Chondrocyte (in vitro differentiated cells): ENCODE data around the gene CDK2AP2. TPM values are rescaled to one million over a fixed set of nuclear protein-coding genes. Genes with fewer than 3 reads are reported as not detected.
A peak's percentile ranks its signal among the peaks of the same experiment; 100 is the strongest.

ENCODE experiments used
- DNase-seq: peaks from one replicate; pipeline ENCODE4 v3.0.0; 2021; ENCODE audit warnings: mixed read lengths, low spot score
- H3K27ac Mint-ChIP-seq: one replicate; pipeline ENCODE4 v1.8.0; 2021; ENCODE audit warnings: mild to moderate bottlenecking, moderate library complexity, mixed read lengths; ENCODE audit not compliant: unreplicated experiment
- H3K27me3 Mint-ChIP-seq: 2 replicates; pipeline ENCODE4 v1.8.0; 2021; ENCODE audit warnings: low read depth, mixed read lengths
- H3K36me3 Mint-ChIP-seq: 2 replicates; pipeline ENCODE4 v1.8.0; 2021; ENCODE audit warnings: low read depth, mixed read lengths
- H3K4me1 Mint-ChIP-seq: 2 replicates; pipeline ENCODE4 v1.8.0; 2021; ENCODE audit warnings: low read depth, mild to moderate bottlenecking, mixed read lengths
- H3K4me3 Mint-ChIP-seq: one replicate; pipeline ENCODE4 v1.8.0; 2021; ENCODE audit warnings: mild to moderate bottlenecking, moderate library complexity, mixed read lengths; ENCODE audit not compliant: unreplicated experiment
- H3K9me3 Mint-ChIP-seq: 2 replicates; pipeline ENCODE4 v1.8.0; 2021; ENCODE audit warnings: low read depth, mixed read lengths
- total RNA-seq: library from RNA; stranded (reverse); gene quantifications from 3 replicates; pipeline ENCODE4 v1.2.1, GENCODE V29; 2021
- TF ChIP-seq, protein P1 (sequence below): fragments of 200-600 bp; sonication (generic); IDR thresholded peaks from 2 replicates; pipeline ENCODE4 v1.5.0; 2021; ENCODE audit warnings: antibody characterized with exemption, mild to moderate bottlenecking, moderate library complexity

CDK2AP2 gene
- total RNA-seq, 1 donor from 2014 or later, result 42.5 TPM

DNA sequence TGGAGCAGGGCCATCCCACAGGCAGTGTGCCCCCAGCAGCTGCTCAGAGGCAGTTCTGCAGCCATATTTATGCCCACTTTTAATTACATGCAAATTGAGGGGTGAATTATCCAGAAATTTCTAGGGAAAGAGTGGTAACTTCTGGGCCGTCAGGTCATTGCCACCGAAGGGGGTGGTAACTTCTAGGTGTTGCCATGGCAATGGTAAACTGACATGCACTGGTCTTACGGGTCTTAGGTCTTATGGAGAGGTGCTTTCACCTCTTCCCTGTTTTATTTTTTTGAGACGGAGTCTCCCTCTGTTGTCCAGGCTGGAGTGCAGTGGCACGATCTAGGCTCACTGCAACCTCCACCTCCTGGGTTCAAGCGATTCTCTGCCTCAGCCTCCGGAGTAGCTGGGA, 35.1 kb downstream of the CDK2AP2 start:
- H3K36me3 Mint-ChIP-seq, result no peaks in the 10 kb centered on the region
- H3K4me3 Mint-ChIP-seq, result no peak overlapping the region
- no peaks in the 10 kb centered on the region for H3K9me3 Mint-ChIP-seq
- no peak overlapping the region for H3K27ac Mint-ChIP-seq
- TF ChIP-seq, protein P1, sequence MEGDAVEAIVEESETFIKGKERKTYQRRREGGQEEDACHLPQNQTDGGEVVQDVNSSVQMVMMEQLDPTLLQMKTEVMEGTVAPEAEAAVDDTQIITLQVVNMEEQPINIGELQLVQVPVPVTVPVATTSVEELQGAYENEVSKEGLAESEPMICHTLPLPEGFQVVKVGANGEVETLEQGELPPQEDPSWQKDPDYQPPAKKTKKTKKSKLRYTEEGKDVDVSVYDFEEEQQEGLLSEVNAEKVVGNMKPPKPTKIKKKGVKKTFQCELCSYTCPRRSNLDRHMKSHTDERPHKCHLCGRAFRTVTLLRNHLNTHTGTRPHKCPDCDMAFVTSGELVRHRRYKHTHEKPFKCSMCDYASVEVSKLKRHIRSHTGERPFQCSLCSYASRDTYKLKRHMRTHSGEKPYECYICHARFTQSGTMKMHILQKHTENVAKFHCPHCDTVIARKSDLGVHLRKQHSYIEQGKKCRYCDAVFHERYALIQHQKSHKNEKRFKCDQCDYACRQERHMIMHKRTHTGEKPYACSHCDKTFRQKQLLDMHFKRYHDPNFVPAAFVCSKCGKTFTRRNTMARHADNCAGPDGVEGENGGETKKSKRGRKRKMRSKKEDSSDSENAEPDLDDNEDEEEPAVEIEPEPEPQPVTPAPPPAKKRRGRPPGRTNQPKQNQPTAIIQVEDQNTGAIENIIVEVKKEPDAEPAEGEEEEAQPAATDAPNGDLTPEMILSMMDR, result no peak
- H3K4me1 Mint-ChIP-seq, result peaks cover 12% of the 10 kb centered on the region
- no peak for DNase-seq
- no peaks in the 10 kb centered on the region for H3K27me3 Mint-ChIP-seq

DNA sequence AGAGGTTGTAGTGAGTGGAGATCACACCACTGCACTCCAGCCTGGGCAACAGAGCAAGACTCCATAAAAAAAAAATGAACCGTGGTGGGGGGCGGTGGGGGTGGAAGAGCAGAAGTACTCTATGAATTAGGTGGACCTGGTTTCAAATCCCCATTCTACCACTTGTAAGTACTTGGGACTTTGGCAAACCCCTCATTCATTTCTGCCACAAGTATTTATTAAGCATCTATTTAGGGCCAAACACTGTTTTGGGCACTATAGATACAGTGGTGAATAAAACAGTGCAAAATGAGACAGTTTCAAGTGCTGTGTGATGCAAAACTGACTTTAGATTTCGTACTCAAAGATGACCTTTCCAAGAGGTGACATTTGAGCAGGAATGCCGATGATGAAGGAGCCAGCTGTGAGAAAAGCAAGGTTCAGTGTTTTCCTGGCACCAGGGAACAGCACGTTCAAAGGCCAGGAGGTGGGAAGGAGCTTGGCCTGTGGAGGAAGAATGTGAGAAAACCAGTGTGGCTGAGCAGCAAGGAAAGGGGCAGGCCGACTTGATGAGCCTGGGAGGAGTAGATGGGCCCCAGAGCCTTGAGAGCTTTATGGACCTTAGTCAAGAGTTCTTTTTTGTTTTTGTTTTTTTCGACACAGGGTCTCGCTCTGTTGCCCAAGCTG, 37.5 kb downstream of the CDK2AP2 start:
- H3K36me3 Mint-ChIP-seq, result no peaks in the 10 kb centered on the region
- no peaks in the 10 kb centered on the region for H3K27me3 Mint-ChIP-seq

DNA sequence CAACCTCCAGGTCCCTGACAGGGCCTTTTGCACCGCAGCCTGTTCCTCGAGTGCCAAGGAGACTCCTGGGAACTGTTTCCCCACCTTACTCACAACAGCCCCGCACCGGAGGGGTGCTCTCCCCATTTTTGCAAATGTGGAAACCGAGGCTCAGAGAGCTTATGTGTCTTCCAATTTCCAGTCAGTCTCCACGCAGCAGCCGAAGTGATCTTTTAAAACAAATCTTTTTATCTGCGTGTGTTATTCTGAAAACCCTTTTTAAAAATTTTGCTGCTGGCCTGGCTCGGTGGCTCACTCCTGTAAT, 38.5 kb downstream of the CDK2AP2 start:
- Mint-ChIP-seq H3K4me3 (peak overlapping the region; percentile 72), H3K9me3 (no peaks in the 10 kb centered on the region), H3K36me3 (no peaks in the 10 kb centered on the region), H3K4me1 (peaks cover 26% of the 10 kb centered on the region), H3K27ac (peak overlapping the region; percentile 68), H3K27me3 (no peaks in the 10 kb centered on the region)
- no peak for DNase-seq
- TF ChIP-seq, protein P1, result peak; percentile 43

More for the DNA sequence above, 37.5 kb downstream of the CDK2AP2 start:
- Mint-ChIP-seq H3K27ac (no peak overlapping the region), H3K4me1 (peaks cover 22% of the 10 kb centered on the region), H3K4me3 (no peak overlapping the region), H3K9me3 (no peaks in the 10 kb centered on the region)
- DNase-seq, result no peak
- TF ChIP-seq, protein P1, result no peak

- no peaks in the 10 kb centered on the region for H3K36me3 Mint-ChIP-seq
- H3K4me3 Mint-ChIP-seq, result peak within 1 kb of the TSS; percentile 84
- TF ChIP-seq, protein P1, result peak; percentile 69
- H3K4me1 Mint-ChIP-seq, result peaks cover 31% of the 10 kb centered on the region
- H3K27ac Mint-ChIP-seq, result peak within 1 kb of the TSS; percentile 77
- no peaks in the 10 kb centered on the region for H3K9me3 Mint-ChIP-seq
- DNase-seq, result peak; percentile 98
- H3K27me3 Mint-ChIP-seq, result no peaks in the 10 kb centered on the region
These were observed 39.0 kb downstream of the CDK2AP2 start, which contains the start of gene TMEM134 for GRCh38 chr11:67468759-67469507. Gene TMEM134 (minus strand): TSS chr11:67469251. CDS start chr11:67469192, 59 bp downstream.

DNA sequence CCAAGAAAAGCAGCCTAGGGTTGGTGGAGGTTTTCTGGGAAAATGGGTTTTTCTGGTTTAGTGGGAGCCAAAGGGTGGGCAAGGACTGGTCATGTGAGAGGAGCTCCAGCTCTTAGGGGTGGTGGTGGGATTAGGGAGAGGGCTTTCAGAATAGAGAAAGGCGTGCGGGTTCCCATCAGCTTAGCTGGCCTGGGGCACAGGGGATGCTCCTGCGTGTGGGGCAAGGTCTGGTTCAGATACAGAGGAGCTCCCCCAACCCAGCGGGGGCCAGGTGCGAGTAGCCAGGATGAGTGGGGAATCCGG, 39.6 kb downstream of the CDK2AP2 start:
- no peaks in the 10 kb centered on the region for H3K9me3 Mint-ChIP-seq
- peak overlapping the region; percentile 77 for H3K27ac Mint-ChIP-seq
- peak overlapping the region; percentile 84 for H3K4me3 Mint-ChIP-seq
- no peaks in the 10 kb centered on the region for H3K27me3 Mint-ChIP-seq
- no peak for DNase-seq
- TF ChIP-seq, protein P1, result no peak
- H3K36me3 Mint-ChIP-seq, result no peaks in the 10 kb centered on the region
- H3K4me1 Mint-ChIP-seq, result peaks cover 31% of the 10 kb centered on the region
